Hepatocyte (in vitro differentiated cells): ENCODE data around the gene GNPNAT1. TPM values are rescaled to one million over a fixed set of nuclear protein-coding genes. Genes with fewer than 3 reads are reported as not detected.

Experiments
- polyA plus RNA-seq: library from polyadenylated mRNA; unstranded; fragments of >200 nt; fragmentation: Nextera tagmentation; extraction: Ambion mirVana; gene quantifications from 2 replicates; pipeline ENCODE4 v1.2.1, GENCODE V29; 2016
- small RNA-seq: library from RNA; depleted of rRNA; stranded (forward); fragments of <200 nt; gene quantifications from one replicate; pipeline ENCODE3, GENCODE V24; 2014
- total RNA-seq: library from RNA; depleted of rRNA; stranded (reverse); fragments of >200 nt; gene quantifications from 2 replicates; pipeline ENCODE4 v1.2.3, GENCODE V29; 2014

Gene GNPNAT1
- total and polyA plus RNA-seq, 2 experiments from 2014 or later, result 22.6 to 24.5 TPM

Small RNAs within 50 kb of the gene (small RNA-seq; reads per million reads assigned to genes)
- not detected for gene AL139317.2

Other genes with a start within 250 kb of the GNPNAT1 start
- gene TXNDC16, start 239.1 kb downstream of the GNPNAT1 start, total RNA-seq, result 14.2 and 14.5 TPM in 2 replicates
- gene TXNDC16, start 239.1 kb downstream of the GNPNAT1 start, polyA plus RNA-seq, result 5.0 and 7.0 TPM in 2 replicates
- gene GPR137C, start 238.8 kb downstream of the GNPNAT1 start, total RNA-seq, result 1.8 and 2.5 TPM in 2 replicates
- gene GPR137C, start 238.8 kb downstream of the GNPNAT1 start, polyA plus RNA-seq, result 1.3 and 1.7 TPM in 2 replicates
- 80.6 and 91.1 TPM in 2 replicates for gene ERO1A, start 96.0 kb downstream of the GNPNAT1 start, total RNA-seq
- 32.2 and 41.6 TPM in 2 replicates for gene ERO1A, start 96.0 kb downstream of the GNPNAT1 start, polyA plus RNA-seq
- 134 and 141 TPM in 2 replicates for gene PSMC6, start 84.4 kb downstream of the GNPNAT1 start, total RNA-seq
- gene PSMC6, start 84.4 kb downstream of the GNPNAT1 start, polyA plus RNA-seq, result 79.0 and 89.8 TPM in 2 replicates
- gene STYX, start 61.4 kb downstream of the GNPNAT1 start, total RNA-seq, result 19.9 and 21.5 TPM in 2 replicates
- 7.1 and 8.1 TPM in 2 replicates for gene STYX, start 61.4 kb downstream of the GNPNAT1 start, polyA plus RNA-seq
- gene FERMT2, start 159.4 kb upstream of the GNPNAT1 start, total RNA-seq, result 82.1 and 95.4 TPM in 2 replicates
- gene FERMT2, start 159.4 kb upstream of the GNPNAT1 start, polyA plus RNA-seq, result 38.6 and 45.9 TPM in 2 replicates